ENCODE measurements around the gene DBN1.

Gene DBN1

GRCh38 chr5:177431317-177432142 lies 41.9 kb downstream of the DBN1 start:
- ChIA-PET CTCF (interaction anchor here (0.5 to 9.8 kb wide), 6 partner anchors 12 to 162 kb away, joined by 3 to 100 read pairs (median 4); partner anchors contain the start of gene PRR7), POLR2A (ENCODE audit: low non-redundant PET) (no interaction called here)
- H3K27ac ChIP-seq: peak overlapping the region; percentile 94
- no peak for DNase-seq (ENCODE audit: low spot score)
- TF ChIP-seq CTCF (conservative IDR thresholded peaks at IDR 0.05; ENCODE audit: low read depth): no peak

- H3K27ac ChIP-seq: peak overlapping the region; percentile 94
- CTCF ChIA-PET: interaction anchor here (0.6 to 9.8 kb wide), 5 partner anchors 13 to 69 kb away, joined by 3 to 100 read pairs (median 4); partner anchors contain the start of gene PRR7
- no peak for DNase-seq (ENCODE audit: low spot score)
- POLR2A ChIA-PET (ENCODE audit: low non-redundant PET): no interaction called here
- TF ChIP-seq CTCF (conservative IDR thresholded peaks at IDR 0.05; ENCODE audit: low read depth): no peak
Measured at GRCh38 chr5:177430972-177431316, 42.5 kb downstream of the DBN1 start.

- ChIA-PET CTCF (interaction anchor here (0.6 to 9.8 kb wide), 5 partner anchors 16 to 70 kb away, joined by 3 to 100 read pairs (median 4); partner anchors contain the start of gene PRR7), POLR2A (ENCODE audit: low non-redundant PET) (interaction anchor here (0.6 kb wide), 1 partner anchor 17 kb away, joined by 3 read pairs; no protein-coding TSS in a partner anchor)
- TF ChIP-seq CTCF (conservative IDR thresholded peaks at IDR 0.05; ENCODE audit: low read depth): no peak
- no peak for DNase-seq (ENCODE audit: low spot score)
- peak overlapping the region; percentile 94 for H3K27ac ChIP-seq
Measured at GRCh38 chr5:177430140-177430951, 43.1 kb downstream of the DBN1 start.

- ChIA-PET CTCF (interaction anchor here (0.6 to 9.8 kb wide), 4 partner anchors 18 to 59 kb away, joined by 3 to 100 read pairs (median 6); no protein-coding TSS in a partner anchor), POLR2A (ENCODE audit: low non-redundant PET) (interaction anchor here (0.6 to 1.1 kb wide), 5 partner anchors 10 to 573 kb away, joined by 3 to 5 read pairs (median 3); no protein-coding TSS in a partner anchor)
- DNase-seq (ENCODE audit: low spot score): no peak
- no peak for TF ChIP-seq CTCF (conservative IDR thresholded peaks at IDR 0.05; ENCODE audit: low read depth)
- peak overlapping the region; percentile 94 for H3K27ac ChIP-seq
Measured at GRCh38 chr5:177429248-177430040, 44.0 kb downstream of the DBN1 start.

- no peak for DNase-seq (ENCODE audit: low spot score)
- ChIA-PET CTCF (interaction anchor here (0.6 to 9.8 kb wide), 3 partner anchors 17 to 58 kb away, joined by 3 to 100 read pairs (median 3); no protein-coding TSS in a partner anchor), POLR2A (ENCODE audit: low non-redundant PET) (interaction anchor here (0.6 to 1.1 kb wide), 5 partner anchors 9 to 574 kb away, joined by 3 to 5 read pairs (median 3); no protein-coding TSS in a partner anchor)
- no peak for TF ChIP-seq CTCF (conservative IDR thresholded peaks at IDR 0.05; ENCODE audit: low read depth)
- H3K27ac ChIP-seq: peak overlapping the region; percentile 94
Measured at GRCh38 chr5:177428574-177429217, 44.7 kb downstream of the DBN1 start.

Measured in RWPE1 (cell line).